ENCODE data around the gene MRPL24.

Gene MRPL24

GRCh38 chr1:156690675-156691036 lies 50.2 kb downstream of the MRPL24 start:
- DNase-seq: no peak

- DNase-seq: no peak
Observed at GRCh38 chr1:156689953-156690674, 50.8 kb downstream of the MRPL24 start.

GRCh38 chr1:156689035-156689952 lies 51.6 kb downstream of the MRPL24 start:
- DNase-seq: peak; percentile 82
